Fibroblast of the aortic adventitia (primary cell): ENCODE measurements around the gene PCDHB9. TPM values are rescaled to one million over a fixed set of nuclear protein-coding genes. Genes with fewer than 3 reads are reported as not detected.
"Not testable (repeated sequence)": the region's sequence is repeated elsewhere in the genome, so short reads cannot be mapped to it uniquely, and the experiment has no call there.

ENCODE experiments used
- DNase-seq: peaks from one replicate; pipeline ENCODE4 v3.0.0-alpha.2; 2010; ENCODE audit warnings: low read depth
- H3K4me3 ChIP-seq: 2 replicates; pipeline ENCODE4 v1.5.1; 2011; ENCODE audit warnings: low read depth, mild to moderate bottlenecking, control low read depth, low read length, moderate library complexity
- total RNA-seq: library from RNA; depleted of rRNA; stranded (reverse); fragments of >200 nt; gene quantifications from 2 replicates; pipeline ENCODE4 v1.2.3, GENCODE V29; 2012; ENCODE audit warnings: low replicate concordance
- TF ChIP-seq, protein P1 (sequence below): IDR thresholded peaks from 2 replicates; pipeline ENCODE4 v1.5.1; 2011; ENCODE audit warnings: mild to moderate bottlenecking, low read length, control low read depth, inconsistent platforms; ENCODE audit not compliant: insufficient read depth

PCDHB9 gene
- total RNA-seq, 1 donor = 1.2 TPM

GRCh38 chr5:141172381-141173204 lies 14.4 kb upstream of the PCDHB9 start, which contains the start of gene PCDHB7:
PCDHB7 (plus strand) TSS chr5:141172644; CDS start chr5:141172836, 192 bp downstream.
- TF ChIP-seq, protein P1, sequence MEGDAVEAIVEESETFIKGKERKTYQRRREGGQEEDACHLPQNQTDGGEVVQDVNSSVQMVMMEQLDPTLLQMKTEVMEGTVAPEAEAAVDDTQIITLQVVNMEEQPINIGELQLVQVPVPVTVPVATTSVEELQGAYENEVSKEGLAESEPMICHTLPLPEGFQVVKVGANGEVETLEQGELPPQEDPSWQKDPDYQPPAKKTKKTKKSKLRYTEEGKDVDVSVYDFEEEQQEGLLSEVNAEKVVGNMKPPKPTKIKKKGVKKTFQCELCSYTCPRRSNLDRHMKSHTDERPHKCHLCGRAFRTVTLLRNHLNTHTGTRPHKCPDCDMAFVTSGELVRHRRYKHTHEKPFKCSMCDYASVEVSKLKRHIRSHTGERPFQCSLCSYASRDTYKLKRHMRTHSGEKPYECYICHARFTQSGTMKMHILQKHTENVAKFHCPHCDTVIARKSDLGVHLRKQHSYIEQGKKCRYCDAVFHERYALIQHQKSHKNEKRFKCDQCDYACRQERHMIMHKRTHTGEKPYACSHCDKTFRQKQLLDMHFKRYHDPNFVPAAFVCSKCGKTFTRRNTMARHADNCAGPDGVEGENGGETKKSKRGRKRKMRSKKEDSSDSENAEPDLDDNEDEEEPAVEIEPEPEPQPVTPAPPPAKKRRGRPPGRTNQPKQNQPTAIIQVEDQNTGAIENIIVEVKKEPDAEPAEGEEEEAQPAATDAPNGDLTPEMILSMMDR = peak; percentile 40
- DNase-seq = peak; percentile 25
- no peak within 1 kb of the TSS for H3K4me3 ChIP-seq

GRCh38 chr5:141174291-141175104 lies 12.5 kb upstream of the PCDHB9 start:
- not testable (repeated sequence) for H3K4me3 ChIP-seq, DNase-seq

- H3K4me3 ChIP-seq = no peak overlapping the region
- TF ChIP-seq, protein P1 = no peak
- DNase-seq = no peak
These were observed 11.0 kb upstream of the PCDHB9 start for GRCh38 chr5:141175933-141176332.

DNA sequence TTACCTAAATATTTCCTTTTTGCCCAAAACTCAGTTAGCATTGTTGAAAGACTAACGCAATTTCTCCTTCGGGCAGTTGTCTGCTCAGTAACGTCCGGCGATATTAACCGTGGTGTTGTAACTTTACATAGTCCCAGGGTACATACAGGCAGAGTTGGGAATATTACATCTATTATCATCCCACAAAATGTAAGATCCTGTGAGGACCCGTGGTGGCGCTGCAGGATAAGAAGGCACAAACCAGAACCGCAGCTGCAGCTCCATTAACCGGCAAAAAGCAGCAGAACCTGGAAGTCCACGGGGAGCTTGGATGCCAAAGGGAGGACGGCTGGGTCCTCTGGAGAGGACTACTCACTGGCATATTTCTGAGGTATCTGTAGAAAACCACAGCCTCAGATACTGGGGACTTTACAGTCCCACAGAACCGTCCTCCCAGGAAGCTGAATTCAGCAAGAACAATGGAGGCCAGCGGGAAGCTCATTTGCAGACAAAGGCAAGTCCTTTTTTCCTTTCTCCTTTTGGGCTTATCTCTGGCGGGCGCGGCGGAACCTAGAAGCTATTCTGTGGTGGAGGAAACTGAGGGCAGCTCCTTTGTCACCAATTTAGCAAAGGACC lies 9.3 kb upstream of the PCDHB9 start, which contains the start of gene PCDHB8:
Gene PCDHB8, plus strand, starts transcription at position 214 of the 615 bp plus-strand sequence. Its CDS starts 245 bp downstream, at position 459.
- not testable (repeated sequence) for H3K4me3 ChIP-seq, DNase-seq

GRCh38 chr5:141179371-141179770 lies 7.6 kb upstream of the PCDHB9 start:
- H3K4me3 ChIP-seq, DNase-seq: not testable (repeated sequence)

GRCh38 chr5:141179876-141180275 lies 7.1 kb upstream of the PCDHB9 start:
- DNase-seq, H3K4me3 ChIP-seq: not testable (repeated sequence)

GRCh38 chr5:141180313-141180712 lies 6.6 kb upstream of the PCDHB9 start:
- TF ChIP-seq, protein P1 = no peak
- no peak overlapping the region for H3K4me3 ChIP-seq
- no peak for DNase-seq

DNA sequence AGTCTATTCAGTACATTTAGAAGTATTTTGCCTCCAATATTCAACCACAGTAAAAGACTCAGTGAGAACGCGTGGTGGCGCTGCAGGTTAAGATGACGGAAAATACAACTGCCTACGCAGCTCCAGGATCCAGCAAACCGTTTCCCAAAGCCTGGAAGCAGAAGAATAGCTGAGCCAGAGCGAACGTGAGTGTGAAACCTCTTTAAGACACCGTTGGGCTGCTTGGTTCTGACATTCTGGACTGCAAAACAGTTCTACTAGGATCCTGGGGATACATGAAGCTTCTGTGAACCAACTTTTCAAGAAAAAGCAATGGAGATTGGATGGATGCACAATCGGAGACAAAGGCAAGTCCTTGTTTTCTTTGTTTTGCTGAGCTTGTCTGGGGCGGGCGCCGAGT lies 4.7 kb upstream of the PCDHB9 start, which contains the start of gene PCDHB16:
Gene PCDHB16, plus strand, starts transcription at position 140 of the 400 bp plus-strand sequence. Its CDS starts 173 bp downstream, at position 313.
- peak; percentile 24 for DNase-seq
- peak within 1 kb of the TSS; percentile 9 for H3K4me3 ChIP-seq
- TF ChIP-seq, protein P1 = peak; percentile 20

DNA sequence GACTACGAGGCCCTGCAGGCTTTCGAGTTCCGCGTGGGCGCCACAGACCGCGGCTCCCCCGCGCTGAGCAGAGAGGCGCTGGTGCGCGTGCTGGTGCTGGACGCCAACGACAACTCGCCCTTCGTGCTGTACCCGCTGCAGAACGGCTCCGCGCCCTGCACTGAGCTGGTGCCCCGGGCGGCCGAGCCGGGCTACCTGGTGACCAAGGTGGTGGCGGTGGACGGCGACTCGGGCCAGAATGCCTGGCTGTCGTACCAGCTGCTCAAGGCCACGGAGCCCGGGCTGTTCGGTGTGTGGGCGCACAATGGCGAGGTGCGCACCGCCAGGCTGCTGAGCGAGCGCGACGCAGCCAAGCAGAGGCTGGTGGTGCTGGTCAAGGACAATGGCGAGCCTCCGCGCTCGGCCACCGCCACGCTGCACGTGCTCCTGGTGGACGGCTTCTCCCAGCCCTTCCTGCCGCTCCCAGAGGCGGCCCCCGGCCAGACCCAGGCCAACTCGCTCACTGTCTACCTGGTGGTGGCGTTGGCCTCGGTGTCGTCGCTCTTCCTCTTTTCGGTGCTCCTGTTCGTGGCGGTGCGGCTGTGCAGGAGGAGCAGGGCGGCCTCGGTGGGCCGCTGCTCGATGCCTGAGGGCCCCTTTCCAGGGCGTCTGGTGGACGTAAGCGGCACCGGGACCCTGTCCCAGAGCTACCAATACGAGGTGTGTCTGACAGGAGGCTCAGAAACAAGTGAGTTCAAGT lies 2.7 kb upstream of the PCDHB9 start:
- not testable (repeated sequence) for DNase-seq, H3K4me3 ChIP-seq

DNA sequence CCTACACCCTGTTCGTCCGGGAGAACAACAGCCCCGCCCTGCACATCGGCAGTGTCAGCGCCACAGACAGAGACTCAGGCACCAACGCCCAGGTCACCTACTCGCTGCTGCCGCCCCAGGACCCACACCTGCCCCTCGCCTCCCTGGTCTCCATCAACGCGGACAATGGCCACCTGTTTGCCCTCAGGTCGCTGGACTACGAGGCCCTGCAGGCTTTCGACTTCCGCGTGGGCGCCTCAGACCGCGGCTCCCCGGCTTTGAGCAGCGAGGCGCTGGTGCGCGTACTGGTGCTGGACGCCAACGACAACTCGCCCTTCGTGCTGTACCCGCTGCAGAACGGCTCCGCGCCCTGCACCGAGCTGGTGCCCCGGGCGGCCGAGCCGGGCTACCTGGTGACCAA lies 1.7 kb downstream of the PCDHB9 start:
- not testable (repeated sequence) for DNase-seq, H3K4me3 ChIP-seq

DNA sequence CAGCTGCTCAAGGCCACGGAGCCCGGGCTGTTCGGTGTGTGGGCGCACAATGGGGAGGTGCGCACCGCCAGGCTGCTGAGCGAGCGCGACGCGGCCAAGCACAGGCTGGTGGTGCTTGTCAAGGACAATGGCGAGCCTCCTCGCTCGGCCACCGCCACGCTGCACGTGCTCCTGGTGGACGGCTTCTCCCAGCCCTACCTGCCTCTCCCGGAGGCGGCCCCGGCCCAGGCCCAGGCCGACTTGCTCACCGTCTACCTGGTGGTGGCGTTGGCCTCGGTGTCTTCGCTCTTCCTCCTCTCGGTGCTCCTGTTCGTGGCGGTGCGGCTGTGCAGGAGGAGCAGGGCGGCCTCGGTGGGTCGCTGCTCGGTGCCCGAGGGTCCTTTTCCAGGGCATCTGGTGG lies 2.2 kb downstream of the PCDHB9 start:
- DNase-seq = not testable (repeated sequence)

More for the DNA sequence above, 2.2 kb downstream of the PCDHB9 start:
- H3K4me3 ChIP-seq = not testable (repeated sequence)
